Ovary (tissue), 9 donors: ENCODE results near the gene CTPS1. TPM values are rescaled to one million over a fixed set of nuclear protein-coding genes. Genes with fewer than 3 reads are reported as not detected.
A peak's percentile ranks its signal among the peaks of the same experiment; 100 is the strongest.

Source experiments
- DNase-seq, 5 donors: peaks; one replicate each; pipeline ENCODE4 v3.0.0-alpha.2; 2019 to 2020
- H3K27ac ChIP-seq, 2 donors: fragments of 200-600 bp; one replicate each; pipeline versions ENCODE4 v1.5.1 to v1.8.0; 2019 to 2022
- H3K27me3 ChIP-seq: fragments of 200-600 bp; one replicate; pipeline ENCODE4 v1.8.0; 2022
- H3K36me3 ChIP-seq: fragments of 200-600 bp; sonication (generic); one replicate; pipeline ENCODE4 v1.5.1; 2019
- H3K4me1 ChIP-seq: one replicate; pipeline ENCODE4 v1.8.1; 2013; ENCODE audit warnings: mild to moderate bottlenecking, moderate library complexity; ENCODE audit not compliant: insufficient read depth
- H3K4me3 ChIP-seq: fragments of 200-600 bp; sonication (generic); one replicate; pipeline ENCODE4 v1.5.1; 2017
- H3K9me3 ChIP-seq, 2 donors: fragments of 200-600 bp in 1 of 2; sonication (generic) in 1 of 2; one replicate each; pipeline versions ENCODE4 v1.5.1 to v1.8.1; 2013 to 2019; ENCODE audit warnings: mild to moderate bottlenecking in 1 of 2, moderate library complexity in 1 of 2
- EP300 ChIP-seq: sonication (generic); formaldehyde crosslinking; IDR thresholded peaks from one replicate; pipeline ENCODE4 v1.6.1; 2017; ENCODE audit warnings: antibody characterized with exemption
- POLR2A ChIP-seq: fragments of 450-650 bp; IDR thresholded peaks from one replicate; pipeline ENCODE4 v1.6.1; 2017; ENCODE audit warnings: antibody characterized with exemption, mild to moderate bottlenecking, moderate library complexity
- WGBS, 3 donors: extraction: QIAGEN DNeasy Blood & Tissue Kit in 1 of 3; methylation state at CpG; one replicate each; pipeline versions ENCODE4 v1.1.5 to v1.1.7; 2013 to 2017; 5-methylcytosine and 5-hydroxymethylcytosine counted together
- intact Hi-C, 4 donors: fragments of 100-400 bp; cut with DNase I; formaldehyde crosslinking; loops; one replicate each; pipeline versions ENCODE4 v1.11.0 to v1.15.1; 2022 to 2023
- polyA plus RNA-seq, 2 donors: library from polyadenylated mRNA; stranded (reverse); fragments of 200-250 nt in 1 of 2; fragments of 350-450 nt in 1 of 2; fragmentation: Illumina TruSeq in 1 of 2; extraction: RNeasy Lipid Tissue Mini Kit (QIAGEN cat#74804) in 1 of 2; gene quantifications; one replicate each; pipeline ENCODE4 v1.2.3, GENCODE V29; 2013 to 2014
- total RNA-seq, 7 donors: library from RNA; depleted of rRNA in 2 of 7; stranded (reverse); fragments of >200 nt in 2 of 7; fragmentation: NEBNext Ultra II Directional in 3 of 7; extraction: Animal tissue kit (Norgen Biotek cat#: 25700) in 3 of 7; gene quantifications; one replicate each; pipeline versions ENCODE4 v1.1.0 to v1.2.4, GENCODE V29; 2016 to 2023
- TF ChIP-seq, protein P1 (sequence below), 3 donors: fragments of 450-650 bp in 2 of 3; fragments of 200-600 bp in 1 of 3; IDR thresholded peaks; one replicate each; pipeline versions ENCODE4 v1.5.1 to v1.8.0; 2016 to 2022; ENCODE audit warnings: antibody characterized with exemption in 3 of 3, mild to moderate bottlenecking in 1 of 3
- donor health status: DM: no; HTN: no; CAD: no; lungs with moderate emphysema.
- donor health status: DM: no; HTN: no; CAD: no.
- donor health status: Bipolar disorder and iron deficiency.
- donor health status: DM: yes; HTN: yes; CAD: no.
- donor health status: DM: no; HTN: no; CAD: no.
- donor health status: DM: yes; HTN: yes; CAD: no.

The CTPS1 gene
- total and polyA plus RNA-seq, 9 donors, result 5.9 to 34.3 (median 22.6) TPM

DNA sequence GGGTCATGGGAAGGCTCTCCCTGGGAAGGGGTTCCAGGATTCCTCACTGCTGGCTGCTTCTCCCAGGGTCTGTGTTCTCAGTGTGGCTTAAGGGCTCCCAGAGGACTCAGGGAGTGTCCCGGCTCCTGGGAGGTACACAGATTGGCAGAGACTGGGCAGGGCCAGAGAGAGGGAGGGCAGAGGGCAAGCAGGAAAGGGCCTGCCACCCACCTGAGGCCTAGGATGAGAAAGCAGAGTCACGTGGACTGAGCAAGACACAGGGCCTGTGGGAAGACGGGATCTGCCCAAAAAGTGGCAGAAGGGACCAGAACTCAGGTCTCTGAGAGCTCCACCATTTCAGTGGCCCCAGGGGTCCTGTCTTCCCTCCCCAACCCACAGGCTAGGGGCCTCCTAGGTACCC, 41.2 kb downstream of the CTPS1 start:
- Histone ChIP-seq H3K4me3 (no peak overlapping the region), H3K27me3 (no peaks in the 10 kb centered on the region), H3K4me1 (peaks cover 5% of the 10 kb centered on the region), H3K27ac (no peak overlapping the region), H3K9me3 (no peaks in the 10 kb centered on the region), H3K36me3 (no peaks in the 10 kb centered on the region)
- intact Hi-C loops, result no loop called here
- WGBS, 3 donors, result 65 to 84% (median 79%) methylated on average over 3 of the region's 3 CpGs
- DNase-seq, result no peak
- TF ChIP-seq POLR2A, result no peak
- TF ChIP-seq, protein P1, sequence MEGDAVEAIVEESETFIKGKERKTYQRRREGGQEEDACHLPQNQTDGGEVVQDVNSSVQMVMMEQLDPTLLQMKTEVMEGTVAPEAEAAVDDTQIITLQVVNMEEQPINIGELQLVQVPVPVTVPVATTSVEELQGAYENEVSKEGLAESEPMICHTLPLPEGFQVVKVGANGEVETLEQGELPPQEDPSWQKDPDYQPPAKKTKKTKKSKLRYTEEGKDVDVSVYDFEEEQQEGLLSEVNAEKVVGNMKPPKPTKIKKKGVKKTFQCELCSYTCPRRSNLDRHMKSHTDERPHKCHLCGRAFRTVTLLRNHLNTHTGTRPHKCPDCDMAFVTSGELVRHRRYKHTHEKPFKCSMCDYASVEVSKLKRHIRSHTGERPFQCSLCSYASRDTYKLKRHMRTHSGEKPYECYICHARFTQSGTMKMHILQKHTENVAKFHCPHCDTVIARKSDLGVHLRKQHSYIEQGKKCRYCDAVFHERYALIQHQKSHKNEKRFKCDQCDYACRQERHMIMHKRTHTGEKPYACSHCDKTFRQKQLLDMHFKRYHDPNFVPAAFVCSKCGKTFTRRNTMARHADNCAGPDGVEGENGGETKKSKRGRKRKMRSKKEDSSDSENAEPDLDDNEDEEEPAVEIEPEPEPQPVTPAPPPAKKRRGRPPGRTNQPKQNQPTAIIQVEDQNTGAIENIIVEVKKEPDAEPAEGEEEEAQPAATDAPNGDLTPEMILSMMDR (IDR thresholded peaks at IDR 0.05), result no peak
- no peak for TF ChIP-seq EP300

DNA sequence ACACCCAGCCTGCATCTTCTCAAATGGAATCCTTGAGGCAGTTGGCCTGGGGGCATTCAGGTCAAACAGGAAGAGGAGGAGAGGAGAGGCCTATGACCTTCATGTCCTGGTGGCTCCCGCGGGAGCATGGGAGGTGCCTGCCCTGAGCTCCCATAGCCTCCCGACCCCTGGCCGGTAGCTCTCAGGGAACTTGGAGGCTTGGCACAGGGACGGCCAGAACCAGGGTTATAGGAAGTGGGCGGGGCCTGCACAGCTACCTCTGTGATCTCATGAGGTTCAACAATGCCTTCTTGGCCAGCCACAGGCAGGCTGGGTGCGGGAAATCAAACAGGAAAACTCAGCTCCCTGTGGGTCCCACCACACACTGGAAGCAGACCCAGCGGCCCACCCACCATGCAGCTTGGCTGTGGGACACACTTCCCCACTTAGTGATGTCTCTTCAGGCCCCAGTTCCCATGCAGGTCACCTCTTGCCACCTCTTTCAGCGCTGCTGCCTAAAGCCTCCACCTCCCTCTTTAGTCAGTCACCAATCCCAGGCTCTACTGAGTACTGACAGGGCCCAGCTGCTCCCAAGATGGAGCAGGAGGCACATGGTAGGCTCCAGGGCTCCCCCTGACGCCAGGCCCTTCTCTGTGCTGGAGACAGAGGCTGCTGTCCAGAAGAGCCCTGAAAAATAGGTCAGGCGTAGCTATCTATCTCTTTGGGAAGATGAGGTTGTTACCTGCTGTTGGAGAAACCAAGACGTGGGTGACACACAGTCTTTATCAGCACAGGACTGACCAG, 42.2 kb downstream of the CTPS1 start, which contains the start of gene SLFNL1:
Gene SLFNL1 (minus strand): TSS at position 200 of the 783 bp plus-strand sequence. CDS start 1,065 bp downstream, outside the sequence.
- WGBS, 3 donors, result 35 to 40% (median 38%) methylated on average over 12 of the region's 12 CpGs
- intact Hi-C loops, result no loop called here
- Histone ChIP-seq H3K36me3 (no peaks in the 10 kb centered on the region), H3K9me3 (no peaks in the 10 kb centered on the region), H3K27ac (no peak within 1 kb of the TSS), H3K27me3 (no peaks in the 10 kb centered on the region), H3K4me1 (peaks cover 5% of the 10 kb centered on the region), H3K4me3 (no peak within 1 kb of the TSS)
- TF ChIP-seq, protein P1 (IDR thresholded peaks at IDR 0.05), result no peak
- no peak for TF ChIP-seq POLR2A
- TF ChIP-seq EP300, result no peak
- peak in 2 of 5 donors; percentile 36 to 39 for DNase-seq

- WGBS, 3 donors, result 89 to 92% (median 91%) methylated on average over 10 of the region's 10 CpGs
- peaks cover 5% of the 10 kb centered on the region for H3K4me1 ChIP-seq
- H3K4me3 ChIP-seq, result no peak overlapping the region
- no peaks in the 10 kb centered on the region for H3K9me3 ChIP-seq
- no peaks in the 10 kb centered on the region for H3K27me3 ChIP-seq
- no peaks in the 10 kb centered on the region for H3K36me3 ChIP-seq
- no peak overlapping the region for H3K27ac ChIP-seq
- intact Hi-C loops, result no loop called here
- TF ChIP-seq EP300, result no peak
- DNase-seq, result no peak
Measured at GRCh38 chr1:41022424-41022823, 42.9 kb downstream of the CTPS1 start.

DNA sequence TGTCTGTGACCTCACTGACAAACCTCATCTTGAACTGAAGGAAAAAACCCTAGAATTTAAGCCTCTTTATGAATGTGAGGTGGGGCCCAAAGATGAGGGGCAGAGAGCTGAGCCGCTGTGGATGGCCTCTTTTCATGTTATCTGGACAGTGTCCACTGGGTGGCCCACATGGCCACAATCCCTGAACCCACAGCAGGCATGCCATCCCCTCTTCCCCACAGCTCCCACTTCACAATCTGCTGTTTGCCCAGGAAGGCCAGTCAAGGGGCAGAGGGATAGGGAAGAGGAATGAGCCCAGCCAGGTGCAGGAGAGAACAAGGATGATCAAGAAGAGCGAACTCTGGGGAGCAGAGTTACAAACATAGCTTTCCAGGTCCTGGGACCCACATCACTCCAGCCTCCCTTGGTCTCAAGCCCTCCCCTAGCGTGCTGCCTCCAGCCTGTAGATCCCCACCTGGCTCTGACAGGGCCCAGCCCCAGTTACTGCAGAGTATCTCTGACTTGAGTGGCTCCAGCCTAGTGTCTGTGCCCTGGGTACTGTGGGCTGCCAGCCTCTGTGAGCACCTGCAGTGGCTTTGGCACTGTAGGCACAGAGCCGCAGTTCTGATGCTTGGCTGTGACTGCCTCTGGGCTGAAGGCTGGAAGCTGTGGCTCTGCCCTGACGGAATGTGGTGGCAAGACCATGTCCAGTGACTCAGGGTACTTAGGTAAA, 43.9 kb downstream of the CTPS1 start:
- TF ChIP-seq, protein P1 (IDR thresholded peaks at IDR 0.05), result peak in 1 of 3 donors; percentile 20
- no peak for TF ChIP-seq POLR2A
- DNase-seq, result no peak
- H3K36me3 ChIP-seq, result no peaks in the 10 kb centered on the region
- H3K27me3 ChIP-seq, result no peaks in the 10 kb centered on the region
- intact Hi-C loops, result no loop called here
- no peak overlapping the region for H3K4me3 ChIP-seq
- 88 to 95% (median 93%) methylated on average over 5 of the region's 5 CpGs for WGBS, 3 donors
- H3K9me3 ChIP-seq, result no peaks in the 10 kb centered on the region
- H3K27ac ChIP-seq, result no peak overlapping the region
- H3K4me1 ChIP-seq, result peaks cover 5% of the 10 kb centered on the region

DNA sequence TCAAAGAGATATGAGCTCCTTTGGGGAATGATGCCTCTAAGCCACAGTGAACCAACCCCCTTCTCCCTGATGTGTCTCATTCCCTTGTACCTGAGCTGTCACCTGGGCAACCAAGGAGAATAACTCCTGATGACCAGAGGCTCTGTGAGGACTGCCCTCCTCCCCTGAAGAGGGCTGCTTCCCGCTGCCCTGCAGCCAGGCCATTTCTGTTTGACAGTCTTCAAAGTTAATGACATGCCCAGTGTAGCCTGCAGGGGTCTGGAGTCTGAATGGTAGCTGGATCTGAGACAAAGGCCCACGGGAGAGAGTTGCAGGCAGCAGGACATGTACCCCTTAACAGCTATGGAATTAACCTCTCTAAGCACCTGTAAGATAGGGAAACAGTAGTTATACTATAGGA, 45.5 kb downstream of the CTPS1 start:
- no peak overlapping the region for H3K4me3 ChIP-seq
- no peak for TF ChIP-seq POLR2A
- TF ChIP-seq, protein P1 (IDR thresholded peaks at IDR 0.05), result no peak
- TF ChIP-seq EP300, result no peak
- no peak for DNase-seq
- H3K9me3 ChIP-seq, result no peaks in the 10 kb centered on the region
- H3K27ac ChIP-seq, result no peak overlapping the region
- H3K27me3 ChIP-seq, result no peaks in the 10 kb centered on the region
- no peaks in the 10 kb centered on the region for H3K36me3 ChIP-seq
- intact Hi-C loops, result no loop called here
- peaks cover 5% of the 10 kb centered on the region for H3K4me1 ChIP-seq
- 66 to 74% (median 72%) methylated on average over 2 of the region's 2 CpGs for WGBS, 3 donors
